K562 (cell line): ENCODE data around the gene NMB. TPM values are rescaled to one million over a fixed set of nuclear protein-coding genes. Genes with fewer than 3 reads are reported as not detected.

Experiments
- ATAC-seq: fragments of 200-7000 bp; cut with Tn5 transposase; 3 replicates; pipeline ENCODE4 v1.9.1; 2020; ENCODE audit warnings: moderate library complexity
- Bru-seq: library from RNA; stranded (reverse); fragments of 400-500 nt; gene quantifications from one replicate; lab custom pipeline; 2021; lab: Mats Ljungman, UMichigan
- BruChase-seq, 2 experiments: library from RNA; stranded (reverse); fragments of 400-500 nt; gene quantifications; one replicate each; lab custom pipeline; 2021; lab: Mats Ljungman, UMichigan
- BruUV-seq: library from RNA; stranded (reverse); fragments of 400-500 nt; replicated peaks from 2 replicates; lab custom pipeline; 2021; lab: Mats Ljungman, UMichigan
- CTCF ChIA-PET: fragments of 300-600 bp; formaldehyde crosslinking; extraction: SDS; loops from one replicate; lab custom pipeline; 2021; ENCODE audit warnings: low intra/inter-chr PET ratio; lab: Yijun Ruan, JAX
- POLR2A ChIA-PET: fragments of 300-600, 350-650 bp; sonication (Branson Sonifier 250); formaldehyde crosslinking; extraction: SDS; loops from one replicate; lab custom pipeline; 2021; ENCODE audit warnings: antibody characterized with exemption, inconsistent platforms; lab: Yijun Ruan, JAX
- DNase-seq, 4 experiments: peaks; one replicate each; pipeline versions ENCODE4 v3.0.0 to v3.0.0-alpha.2; 2011 to 2018; ENCODE audit warnings: low spot score in 3 of 4, mixed read lengths in 3 of 4; ENCODE audit errors: extremely low read depth in 1 of 4
- FAIRE-seq: peaks from 2 replicates; lab custom pipeline; 2011; peaks lifted over from hg19 to GRCh38; lab: Jason Lieb, UNC
- H2AFZ ChIP-seq: 2 replicates; pipeline ENCODE4 v1.6.0; 2011; ENCODE audit warnings: low read depth, low read length, control low read depth, inconsistent platforms
- H3K27ac ChIP-seq: fragments of 200-600 bp; 3 replicates; pipeline ENCODE4 v1.8.0; 2011; ENCODE audit warnings: low read depth, mild to moderate bottlenecking, control low read depth, inconsistent platforms, low read length, moderate library complexity, mixed read lengths; ENCODE audit errors: extremely low read depth
- H3K27me3 ChIP-seq, 2 experiments: fragments of 300-600 bp in 1 of 2; 2 replicates in 1 of 2; 3 replicates in 1 of 2; pipeline versions ENCODE4 v1.6.0 to v1.8.0; 2011; ENCODE audit warnings: inconsistent platforms in 2 of 2, low read length in 2 of 2, mild to moderate bottlenecking in 1 of 2, mixed read lengths in 1 of 2, moderate library complexity in 1 of 2; ENCODE audit not compliant: control insufficient read depth in 2 of 2, insufficient read depth in 2 of 2
- H3K36me3 ChIP-seq: fragments of 300-600 bp; 3 replicates; pipeline ENCODE4 v1.8.0; 2011; ENCODE audit warnings: mild to moderate bottlenecking, low read length, inconsistent platforms; ENCODE audit not compliant: control insufficient read depth, insufficient read depth
- H3K4me1 ChIP-seq, 2 experiments: fragments of 200-600 bp in 1 of 2; replicated peaks in 1 of 2; 2 replicates in 1 of 2; 3 replicates in 1 of 2; pipeline versions ENCODE4 v1.5.1 to v1.8.0; 2011; ENCODE audit warnings: inconsistent platforms in 2 of 2, low read length in 2 of 2, mild to moderate bottlenecking in 1 of 2, mixed read lengths in 1 of 2, moderate library complexity in 1 of 2; ENCODE audit not compliant: control insufficient read depth in 2 of 2, insufficient read depth in 2 of 2
- H3K4me2 ChIP-seq: 2 replicates; pipeline ENCODE4 v1.6.1; 2011; ENCODE audit warnings: low read length, control low read depth, inconsistent platforms, mixed read lengths; ENCODE audit not compliant: insufficient read depth
- H3K4me3 ChIP-seq: fragments of 200-600 bp; sonication (generic), shearing (Covaris generic); 2 replicates; pipeline ENCODE4 v1.5.1; 2016; ENCODE audit warnings: control low read depth, inconsistent platforms
- H3K79me2 ChIP-seq: fragments of 200-600 bp; 3 replicates; pipeline ENCODE4 v1.8.0; 2011; ENCODE audit warnings: low read length, inconsistent platforms; ENCODE audit not compliant: control insufficient read depth, insufficient read depth
- H3K9ac ChIP-seq, 2 experiments: 2 replicates each; pipeline versions ENCODE4 v1.6.0 to v1.6.1; 2011; ENCODE audit warnings: low read depth in 2 of 2, low read length in 2 of 2, control low read depth in 1 of 2, inconsistent platforms in 1 of 2, mild to moderate bottlenecking in 1 of 2, mixed read lengths in 1 of 2; ENCODE audit not compliant: insufficient read depth in 1 of 2
- H3K9me1 ChIP-seq: one replicate; pipeline ENCODE4 v1.6.0; 2011; ENCODE audit warnings: inconsistent platforms, mild to moderate bottlenecking, low read length, moderate library complexity; ENCODE audit not compliant: control insufficient read depth, insufficient read depth
- H3K9me3 ChIP-seq: replicated peaks from 2 replicates; pipeline ENCODE4 v1.5.1; 2011; ENCODE audit warnings: low read depth, low read length, inconsistent platforms; ENCODE audit not compliant: control insufficient read depth, insufficient read depth
- H4K20me1 ChIP-seq: replicated peaks from 2 replicates; pipeline ENCODE4 v1.6.1; 2011; ENCODE audit warnings: low read length, inconsistent platforms, mixed read lengths; ENCODE audit not compliant: control insufficient read depth, insufficient read depth
- HOMEZ ChIP-seq: fragments of 250-450 bp; sonication (Bioruptor Pico); IDR thresholded peaks from 2 replicates; pipeline ENCODE4 v1.4.0; 2020; ENCODE audit warnings: mild to moderate bottlenecking, moderate library complexity
- POLR2G ChIP-seq: fragments of 200-400 bp; formaldehyde crosslinking; IDR thresholded peaks from 2 replicates; pipeline ENCODE4 v1.6.1; 2017; ENCODE audit warnings: low read depth, mild to moderate bottlenecking, antibody characterized with exemption, low read length, moderate library complexity
- PTBP1 ChIP-seq: fragments of 200-400 bp; formaldehyde crosslinking; IDR thresholded peaks from 2 replicates; pipeline ENCODE4 v1.6.1; 2017; ENCODE audit warnings: low read depth, low read length
- RCOR1 ChIP-seq, 2 experiments: IDR thresholded peaks; 2 replicates each; pipeline ENCODE4 v1.6.1; 2012; ENCODE audit warnings: low read depth in 2 of 2, low read length in 2 of 2, borderline replicate concordance in 1 of 2, improper control_type of control experiment in 1 of 2
- ZNF668 ChIP-seq: fragments of 250-450 bp; sonication (Bioruptor Pico); IDR thresholded peaks from 2 replicates; pipeline ENCODE4 v1.8.0; 2022; ENCODE audit warnings: mild to moderate bottlenecking, inconsistent platforms
- WGBS: fragments of 100-300 bp; shearing (Covaris generic); methylation state at CpG from one replicate; pipeline ENCODE4 v1.1.6; 2016; ENCODE audit warnings: low coverage, mixed read lengths; ENCODE audit not compliant: insufficient coverage; ENCODE audit errors: missing lambda C conversion rate; 5-methylcytosine and 5-hydroxymethylcytosine counted together
- in situ Hi-C: fragments of 300-500 bp; cut with MboI; formaldehyde crosslinking; loops from 4 replicates; pipeline ENCODE4 v1.15.0; 2018; ENCODE audit warnings: inconsistent platforms, mixed read lengths
- intact Hi-C: fragments of 100-400 bp; cut with micrococcal nuclease; formaldehyde crosslinking; loops from 2 replicates; pipeline ENCODE4 v1.14.2; 2022
- long read RNA-seq, 3 experiments: library from polyadenylated mRNA in 2 of 3; library from RNA in 1 of 3; unstranded in 2 of 3; stranded (forward) in 1 of 3; transcript quantifications; one replicate each; pipeline ENCODE4 v2.0.0, GENCODE V29; 2019 to 2022
- polyA minus RNA-seq, 3 experiments: library from RNA; depleted of rRNA, polyadenylated mRNA; stranded (reverse); fragments of >200 nt; gene quantifications; 2 replicates each; pipeline ENCODE4 v1.2.3, GENCODE V29; 2011
- polyA plus RNA-seq, 8 experiments: library from polyadenylated mRNA; depleted of rRNA in 4 of 8; stranded (reverse) in 5 of 8; unstranded in 3 of 8; fragments of >200 nt; fragmentation: Nextera tagmentation in 2 of 8; fragmentation: Illumina TruSeq in 1 of 8; extraction: Ambion mirVana in 2 of 8; extraction: Trizol in 1 of 8; gene quantifications; 2 replicates each; pipeline versions ENCODE4 v1.2.1 to v1.2.3, GENCODE V29; 2011 to 2014; ENCODE audit warnings: inconsistent platforms in 1 of 8, missing spikeins in 1 of 8
- total RNA-seq, 7 experiments: library from RNA; depleted of rRNA in 6 of 7; stranded (reverse); fragments of >200 nt in 6 of 7; fragmentation: Illumina TruSeq in 2 of 7; extraction: Trizol in 2 of 7; gene quantifications; 2 replicates each; pipeline versions ENCODE4 v1.2.1 to v1.2.3, GENCODE V29; 2011 to 2021; ENCODE audit warnings: low replicate concordance in 1 of 7

The NMB gene
- 0.53 TPM in 1 of 2 replicates, not detected in the other for total RNA-seq (2011; cell fraction: chromatin; rRNA removed; ENCODE audit: low replicate concordance)
- 0.83 and 1.1 TPM in 2 replicates for total RNA-seq (2011; cell fraction: nucleolus; rRNA removed)
- 0.66 TPM in 1 of 2 replicates, not detected in the other for total RNA-seq (2011; cell fraction: nucleoplasm; rRNA removed)
- total RNA-seq (2014; rRNA removed) (0.53 TPM in 1 of 2 replicates, not detected in the other), total RNA-seq (2014; rRNA removed; fragmentation: Illumina TruSeq; extraction: Trizol) (not detected in 2 replicates), total RNA-seq (2015; rRNA removed; fragmentation: Illumina TruSeq; extraction: Trizol) (not detected in 2 replicates), total RNA-seq (2021) (0.16 and 0.25 TPM in 2 replicates), polyA plus RNA-seq (2011; rRNA removed) (0.07 and 0.22 TPM in 2 replicates), polyA plus RNA-seq (2014; fragmentation: Illumina TruSeq; extraction: Trizol) (not detected in 2 replicates), polyA plus RNA-seq (2014; fragmentation: Nextera tagmentation; extraction: Ambion mirVana) (under 1 TPM; 0.06 to 0.11 TPM), polyA plus RNA-seq (2014; rRNA removed) (not detected in 2 replicates), polyA minus RNA-seq (2011; rRNA and poly(A)+ RNA removed) (not detected in 2 replicates), Bru-seq, nascent RNA (percentile 54 among the genes with signal in this experiment), BruChase-seq, experiment 1, labeled RNA remaining after a 2-hour chase (percentile 55 among the genes with signal in this experiment), BruChase-seq, experiment 2, labeled RNA remaining after a 6-hour chase (percentile 57 among the genes with signal in this experiment)
- 0.18 TPM in 1 of 2 replicates, not detected in the other for polyA plus RNA-seq (2011; cell fraction: cytosol; rRNA removed)
- 0.11 and 0.78 TPM in 2 replicates for polyA plus RNA-seq (2011; cell fraction: nucleus; rRNA removed)
- polyA plus RNA-seq (2012), result 0.13 and 0.17 TPM in 2 replicates
- polyA minus RNA-seq (2011; cell fraction: cytosol; rRNA and poly(A)+ RNA removed), result not detected in 2 replicates
- 0.33 and 0.40 TPM in 2 replicates for polyA minus RNA-seq (2011; cell fraction: nucleus; rRNA and poly(A)+ RNA removed)
- long read RNA-seq, experiment 1, result 0 reads
- long read RNA-seq, experiment 2, result 0 reads
- long read RNA-seq, experiment 3, result 0 reads

GRCh38 chr15:84658080-84658787, at the start of gene NMB:
Gene NMB, minus strand, starts transcription at chr15:84658199. Its CDS starts 47 bp downstream, at chr15:84658152.
- 92% methylated on average over 26 of the region's 61 CpGs for WGBS
- DNase-seq (no peak), ATAC-seq (no peak), FAIRE-seq (no peak)
- Histone ChIP-seq H3K4me1 (peaks cover 4 to 19% of the 10 kb centered on the region in 2 experiments; a peak in 3 of 5 replicates), H3K9ac (0 out of 4 replicates have a peak within 1 kb of the TSS, but pooled peaks of 1 of the 2 experiments have one; percentile 6), H4K20me1 (no peaks in the 10 kb centered on the region), H3K4me3 (no peak within 1 kb of the TSS), H3K9me3 (no peaks in the 10 kb centered on the region), H3K9me1 (no peaks in the 10 kb centered on the region), H3K4me2 (no peak within 1 kb of the TSS), H3K27me3 (no peaks in the 10 kb centered on the region), H3K36me3 (peaks cover 4% of the 10 kb centered on the region; the same call in 2 of the 3 replicates), H2AFZ (no peak within 1 kb of the TSS), H3K27ac (no peak within 1 kb of the TSS), H3K79me2 (peaks cover 9% of the 10 kb centered on the region)
- in situ Hi-C loops (no loop called here), intact Hi-C loops (no loop called here)
- no peak for TF ChIP-seq ZNF668 (CRISPR knock-in tag)
- TF ChIP-seq POLR2G, result peak; percentile 60; the same call in 1 of the 2 replicates
- TF ChIP-seq RCOR1 (IDR thresholded peaks at IDR 0.05; ENCODE audit: borderline replicate concordance in 1 of 2, low read depth in 2 of 2, low read length in 2 of 2), result no peak
- no peak for TF ChIP-seq HOMEZ (CRISPR knock-in tag)
- no peak for TF ChIP-seq PTBP1
- CTCF ChIA-PET, result no interaction called here
- no TSS peak for BruUV-seq
- POLR2A ChIA-PET, result interaction anchor here (0.5 kb wide), 1 partner anchor 225 kb away, joined by 3 read pairs; no protein-coding TSS in a partner anchor
